Astrocyte (in vitro differentiated cells and primary cell): ENCODE measurements around the gene TREX2. TPM values are rescaled to one million over a fixed set of nuclear protein-coding genes. Genes with fewer than 3 reads are reported as not detected.

Experiments
- DNase-seq: peaks from one replicate; pipeline ENCODE4 v3.0.0-alpha.2; 2010; ENCODE audit warnings: low read depth
- FAIRE-seq: peaks from 2 replicates; lab custom pipeline; 2011; peaks lifted over from hg19 to GRCh38; lab: Jason Lieb, UNC
- H2AFZ ChIP-seq: 2 replicates; pipeline ENCODE4 v1.6.0; 2012; ENCODE audit warnings: low read depth, low read length, inconsistent platforms
- H3K27ac ChIP-seq: 2 replicates; pipeline ENCODE4 v1.5.1; 2011; ENCODE audit warnings: low read depth, low read length, inconsistent platforms
- H3K27me3 ChIP-seq: 2 replicates; pipeline ENCODE4 v1.6.0; 2011; ENCODE audit warnings: low read length, inconsistent platforms; ENCODE audit not compliant: insufficient read depth
- H3K36me3 ChIP-seq: 2 replicates; pipeline ENCODE4 v1.5.1; 2011; ENCODE audit warnings: low read length, inconsistent platforms; ENCODE audit not compliant: insufficient read depth
- H3K4me1 ChIP-seq: 2 replicates; pipeline ENCODE4 v1.5.1; 2011; ENCODE audit warnings: low read length, inconsistent platforms; ENCODE audit not compliant: insufficient read depth
- H3K4me2 ChIP-seq: 2 replicates; pipeline ENCODE4 v1.6.0; 2012; ENCODE audit warnings: low read length, inconsistent platforms
- H3K4me3 ChIP-seq: 2 replicates; pipeline ENCODE4 v1.5.1; 2011; ENCODE audit warnings: low read depth, mild to moderate bottlenecking, low read length, inconsistent platforms; ENCODE audit not compliant: insufficient read depth
- H3K79me2 ChIP-seq: 2 replicates; pipeline ENCODE4 v1.6.0; 2012; ENCODE audit warnings: mild to moderate bottlenecking, low read length, inconsistent platforms; ENCODE audit not compliant: insufficient read depth
- H3K9ac ChIP-seq: 2 replicates; pipeline ENCODE4 v1.6.0; 2012; ENCODE audit warnings: mild to moderate bottlenecking, low read length, inconsistent platforms
- H3K9me3 ChIP-seq: 2 replicates; pipeline ENCODE4 v1.5.1; 2012; ENCODE audit warnings: low read depth, mild to moderate bottlenecking, low read length, inconsistent platforms; ENCODE audit not compliant: insufficient read depth
- H4K20me1 ChIP-seq: 2 replicates; pipeline ENCODE4 v1.6.0; 2012; ENCODE audit warnings: low read length, inconsistent platforms; ENCODE audit not compliant: insufficient read depth
- H3K27ac Mint-ChIP-seq: one replicate; pipeline ENCODE4 v1.8.0; 2021; ENCODE audit warnings: mild to moderate bottlenecking, mixed read lengths; ENCODE audit not compliant: unreplicated experiment
- H3K27me3 Mint-ChIP-seq: one replicate; pipeline ENCODE4 v1.8.0; 2021; ENCODE audit warnings: low read depth, mixed read lengths; ENCODE audit not compliant: unreplicated experiment
- H3K36me3 Mint-ChIP-seq: one replicate; pipeline ENCODE4 v1.8.0; 2021; ENCODE audit warnings: low read depth, mixed read lengths; ENCODE audit not compliant: unreplicated experiment
- H3K4me1 Mint-ChIP-seq: one replicate; pipeline ENCODE4 v1.8.0; 2021; ENCODE audit warnings: low read depth, mixed read lengths; ENCODE audit not compliant: unreplicated experiment
- H3K4me3 Mint-ChIP-seq: one replicate; pipeline ENCODE4 v1.8.0; 2021; ENCODE audit warnings: mild to moderate bottlenecking, moderate library complexity, mixed read lengths; ENCODE audit not compliant: unreplicated experiment
- H3K9me3 Mint-ChIP-seq: one replicate; pipeline ENCODE4 v1.8.0; 2021; ENCODE audit warnings: mild to moderate bottlenecking, mixed read lengths; ENCODE audit not compliant: unreplicated experiment
- CTCF ChIP-seq: IDR thresholded peaks from 2 replicates; pipeline ENCODE4 v1.5.1; 2011; ENCODE audit warnings: low read depth, mild to moderate bottlenecking, inconsistent platforms, low read length, moderate library complexity; ENCODE audit not compliant: insufficient read depth
- EZH2 ChIP-seq: IDR thresholded peaks from 2 replicates; pipeline ENCODE4 v1.6.1; 2012; ENCODE audit warnings: mild to moderate bottlenecking, low read length, inconsistent platforms; ENCODE audit not compliant: insufficient read depth
- total RNA-seq: library from RNA; stranded (reverse); gene quantifications from 2 replicates; pipeline ENCODE4 v1.2.1, GENCODE V29; 2021

TREX2 gene
- total RNA-seq, 1 donor from 2014 or later: 0.36 TPM

DNA sequence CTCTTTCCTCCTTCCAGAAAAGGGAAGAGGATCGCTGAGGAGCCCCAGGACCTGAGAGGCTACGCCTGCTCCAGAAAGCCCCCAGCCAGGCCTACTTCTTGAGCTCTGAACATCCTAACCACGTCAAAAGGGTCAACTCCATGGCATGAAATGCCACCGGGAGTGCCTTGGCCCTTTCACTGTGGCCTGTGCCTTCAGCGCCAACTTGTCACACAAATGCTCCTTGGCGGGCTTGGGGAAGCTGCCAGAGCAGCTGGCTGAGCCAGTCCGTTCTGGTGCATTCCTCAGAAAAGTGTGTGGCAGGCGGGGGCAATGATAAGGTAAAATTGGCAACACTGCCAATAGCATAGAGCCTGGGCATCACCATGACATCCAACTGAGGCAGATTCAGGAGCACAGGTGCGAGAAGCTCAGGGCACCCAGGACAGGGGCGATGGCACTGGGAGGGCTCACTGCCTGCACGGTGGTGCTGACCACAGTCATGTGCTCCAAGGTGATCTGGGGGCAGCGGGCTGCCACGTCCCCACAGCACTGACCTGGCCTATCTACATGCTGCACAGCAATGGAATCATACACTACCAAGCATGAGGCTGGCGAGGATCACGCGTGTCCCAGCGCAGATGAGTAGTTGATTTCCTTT lies 12.1 kb upstream of the TREX2 start:
- TF ChIP-seq CTCF (no peak), EZH2 (no peak)

GRCh38 chrX:153457136-153457825 lies 11.4 kb upstream of the TREX2 start:
- Histone ChIP-seq H3K9me3 (no peaks in the 10 kb centered on the region), H3K79me2 (no peaks in the 10 kb centered on the region), H3K4me1 (peaks cover 14% of the 10 kb centered on the region), H2AFZ (no peak overlapping the region), H3K9ac (no peak overlapping the region), H3K4me3 (no peak overlapping the region), H3K27ac (no peak overlapping the region), H4K20me1 (no peaks in the 10 kb centered on the region), H3K27me3 (no peaks in the 10 kb centered on the region), H3K4me2 (no peak overlapping the region), H3K36me3 (no peaks in the 10 kb centered on the region)
- H3K36me3 Mint-ChIP-seq: no peaks in the 10 kb centered on the region
- no peaks in the 10 kb centered on the region for H3K9me3 Mint-ChIP-seq
- no peak overlapping the region for H3K27ac Mint-ChIP-seq
- DNase-seq: no peak
- TF ChIP-seq EZH2 (no peak), CTCF (no peak)
- no peaks in the 10 kb centered on the region for H3K27me3 Mint-ChIP-seq
- H3K4me3 Mint-ChIP-seq: no peak overlapping the region
- H3K4me1 Mint-ChIP-seq: peaks cover 14% of the 10 kb centered on the region
- no peak for FAIRE-seq

More for the DNA sequence above, 12.1 kb upstream of the TREX2 start:
- H3K4me1 Mint-ChIP-seq: peaks cover 14% of the 10 kb centered on the region
- FAIRE-seq (no peak), DNase-seq (no peak)
- no peaks in the 10 kb centered on the region for H3K9me3 Mint-ChIP-seq
- no peak overlapping the region for H3K4me2 ChIP-seq
- peaks cover 14% of the 10 kb centered on the region for H3K4me1 ChIP-seq
- H3K36me3 ChIP-seq: no peaks in the 10 kb centered on the region
- H3K4me3 ChIP-seq: no peak overlapping the region
- H4K20me1 ChIP-seq: no peaks in the 10 kb centered on the region
- H3K27me3 Mint-ChIP-seq: no peaks in the 10 kb centered on the region
- no peaks in the 10 kb centered on the region for H3K27me3 ChIP-seq
- no peaks in the 10 kb centered on the region for H3K9me3 ChIP-seq
- no peak overlapping the region for H3K27ac ChIP-seq
- H3K9ac ChIP-seq: no peak overlapping the region
- H3K36me3 Mint-ChIP-seq: no peaks in the 10 kb centered on the region
- H3K27ac Mint-ChIP-seq: no peak overlapping the region
- no peak overlapping the region for H2AFZ ChIP-seq
- no peaks in the 10 kb centered on the region for H3K79me2 ChIP-seq
- no peak overlapping the region for H3K4me3 Mint-ChIP-seq

- Mint-ChIP-seq H3K27me3 (no peaks in the 10 kb centered on the region), H3K27ac (no peak overlapping the region), H3K4me3 (no peak overlapping the region), H3K4me1 (peaks cover 14% of the 10 kb centered on the region), H3K36me3 (no peaks in the 10 kb centered on the region), H3K9me3 (no peaks in the 10 kb centered on the region)
- H4K20me1 ChIP-seq: no peaks in the 10 kb centered on the region
- peaks cover 14% of the 10 kb centered on the region for H3K4me1 ChIP-seq
- H3K9me3 ChIP-seq: no peaks in the 10 kb centered on the region
- no peak overlapping the region for H3K27ac ChIP-seq
- no peaks in the 10 kb centered on the region for H3K27me3 ChIP-seq
- H3K9ac ChIP-seq: no peak overlapping the region
- no peaks in the 10 kb centered on the region for H3K36me3 ChIP-seq
- H3K79me2 ChIP-seq: no peaks in the 10 kb centered on the region
- H2AFZ ChIP-seq: no peak overlapping the region
- DNase-seq: no peak
- H3K4me2 ChIP-seq: no peak overlapping the region
- no peak for TF ChIP-seq CTCF
- no peak for TF ChIP-seq EZH2
- no peak for FAIRE-seq
- H3K4me3 ChIP-seq: no peak overlapping the region
These were observed 10.8 kb upstream of the TREX2 start for GRCh38 chrX:153456704-153457103.
